Effector CD4-positive, alpha-beta T cell (primary cell): ENCODE data around the gene LRRC8D.
A peak's percentile ranks its signal among the peaks of the same experiment; 100 is the strongest.

Source experiments
- DNase-seq: peaks from one replicate; pipeline ENCODE4 v3.0.0-alpha.2; 2020

LRRC8D gene

DNA sequence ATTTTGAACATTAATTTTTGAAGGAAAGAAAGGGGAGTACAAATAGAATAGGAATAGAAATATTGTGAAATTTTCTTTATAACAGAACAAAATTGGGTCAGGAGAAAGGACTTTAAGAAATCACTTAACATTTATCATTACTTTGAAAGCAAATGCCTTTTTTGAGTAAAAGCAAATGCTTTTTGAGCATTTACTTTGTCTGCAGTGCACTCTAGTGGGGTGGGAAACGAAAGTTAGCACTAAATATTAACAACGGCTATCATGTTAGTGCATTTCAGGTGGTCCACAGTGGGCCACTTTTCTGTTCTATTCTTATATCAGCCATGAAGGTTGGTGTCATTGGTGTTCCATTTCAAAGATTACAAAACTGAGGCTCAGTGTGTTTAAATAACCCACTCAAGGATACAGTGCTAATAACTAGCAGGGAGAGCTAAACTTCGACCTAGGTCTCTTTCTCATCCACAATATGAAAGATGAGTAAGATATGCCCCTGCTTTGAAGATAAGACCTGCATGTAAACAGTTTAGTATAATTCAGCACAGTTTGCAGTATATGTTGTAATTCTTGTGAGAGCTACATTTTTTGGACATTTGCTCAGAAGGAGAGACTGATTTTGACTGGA, 13.4 kb downstream of the LRRC8D start:
- DNase-seq, result no peak

DNA sequence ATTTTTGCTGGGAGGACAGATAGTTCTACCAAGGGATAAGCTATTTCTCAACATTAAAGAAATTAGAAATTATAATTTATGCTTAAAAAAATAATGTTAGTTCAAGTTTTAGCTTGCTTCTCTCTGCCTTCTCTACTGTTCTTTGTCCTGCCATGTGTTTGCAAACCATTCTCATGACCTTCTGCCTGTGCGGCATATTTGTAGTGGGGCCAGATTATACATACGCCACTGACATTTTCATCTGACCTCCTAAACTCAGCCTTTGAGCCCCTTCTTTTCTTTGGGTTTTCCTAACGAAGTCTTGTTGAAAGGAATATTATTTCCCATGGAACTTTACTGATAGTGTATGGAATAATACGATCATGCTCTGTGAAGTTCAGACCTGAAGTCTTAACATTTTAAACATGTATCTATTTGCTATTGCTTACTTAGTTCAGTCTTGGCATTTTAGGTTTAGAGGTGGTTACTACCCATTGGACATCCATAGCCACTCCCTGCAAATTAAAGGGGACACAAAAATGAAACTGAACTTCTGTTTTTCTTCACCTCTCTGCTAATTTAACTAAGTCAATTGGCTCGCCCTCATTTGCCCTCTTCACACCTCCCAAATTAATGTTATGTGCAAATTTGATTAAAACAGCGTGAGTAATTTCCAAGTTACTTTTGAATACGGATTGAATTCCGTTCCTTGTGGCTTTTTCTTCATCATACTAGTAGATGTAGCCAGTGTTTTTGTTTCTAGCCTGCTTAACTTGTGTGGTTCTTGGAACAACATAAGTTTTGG, 15.6 kb downstream of the LRRC8D start:
- DNase-seq, result no peak

DNA sequence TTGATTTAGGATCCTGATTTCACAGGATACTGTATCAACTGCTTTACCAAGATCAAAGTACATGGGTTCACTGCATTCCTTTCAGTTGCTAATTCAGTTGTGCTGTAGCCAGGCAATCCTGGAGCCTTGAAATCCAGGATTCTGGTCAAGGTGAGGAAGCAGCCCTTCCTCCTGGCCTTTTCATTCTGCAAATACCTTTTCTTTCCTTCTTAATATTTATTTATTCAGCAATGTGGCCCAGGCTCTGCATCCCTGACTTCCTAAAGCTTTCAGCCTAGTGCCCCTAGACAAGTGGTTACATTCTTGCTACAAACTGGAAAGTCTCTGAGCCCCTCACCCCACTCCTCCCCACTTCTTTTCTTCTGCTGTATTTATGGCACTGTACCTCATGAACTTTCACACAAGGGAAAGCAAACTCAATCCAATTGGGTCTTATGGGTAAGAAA, 16.2 kb downstream of the LRRC8D start:
- no peak for DNase-seq

DNA sequence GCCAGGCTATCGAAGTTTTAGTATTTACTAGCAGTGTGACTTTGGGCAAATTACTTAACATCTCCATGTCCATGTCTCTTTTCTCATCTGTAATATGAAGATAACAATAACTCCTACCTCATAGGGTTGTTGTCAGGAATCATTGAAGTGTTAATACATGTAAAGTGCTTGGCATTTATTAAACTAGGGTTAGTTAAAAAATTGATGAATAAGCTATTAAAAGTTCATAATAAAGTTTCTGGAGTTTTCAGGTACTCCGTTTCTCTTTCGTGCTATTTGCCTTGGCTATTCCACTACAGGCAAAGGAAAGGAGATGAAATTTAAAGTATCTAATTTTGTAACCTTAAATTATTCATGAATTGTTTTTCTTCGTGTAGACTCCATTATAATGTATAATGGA, 16.7 kb downstream of the LRRC8D start:
- no peak for DNase-seq

DNA sequence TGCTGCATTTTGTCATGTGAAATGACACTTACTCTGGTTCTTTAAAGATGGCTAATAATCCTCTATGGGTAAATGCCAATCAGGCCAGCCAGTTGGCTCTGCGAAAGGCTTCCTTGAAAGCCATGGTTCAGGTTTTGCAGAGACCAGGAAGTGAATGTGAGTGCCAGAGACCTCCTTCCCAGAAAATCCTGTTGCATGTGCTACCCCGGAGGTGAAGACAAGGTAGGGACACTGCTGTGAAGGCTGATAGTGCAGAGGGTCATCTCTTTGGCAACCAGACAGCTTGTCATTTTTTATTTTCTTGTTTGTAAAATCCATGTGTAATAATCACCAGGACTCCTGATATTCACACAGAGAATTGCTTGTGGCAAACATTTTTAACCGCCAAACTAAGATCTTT, 18.7 kb downstream of the LRRC8D start:
- DNase-seq, result no peak

DNA sequence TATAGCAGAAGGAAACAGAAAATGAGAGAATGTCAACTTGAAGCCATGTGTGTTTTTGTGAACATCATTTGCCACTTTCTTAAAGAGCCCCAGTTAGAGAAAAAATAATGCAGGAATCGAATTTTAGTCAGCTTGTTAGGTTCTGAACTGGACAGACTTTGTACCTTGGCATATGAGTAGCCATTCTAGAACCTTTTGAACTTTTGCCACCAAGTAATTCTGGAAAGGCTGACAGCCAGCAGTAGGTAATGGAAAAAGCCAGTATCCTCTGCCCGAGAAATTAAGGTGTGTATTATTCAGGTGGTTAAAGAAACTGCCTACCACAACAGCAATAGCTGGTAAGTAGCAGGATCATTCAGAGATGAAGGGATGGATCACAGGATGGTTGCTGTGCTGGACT, 20.7 kb downstream of the LRRC8D start:
- DNase-seq, result no peak

DNA sequence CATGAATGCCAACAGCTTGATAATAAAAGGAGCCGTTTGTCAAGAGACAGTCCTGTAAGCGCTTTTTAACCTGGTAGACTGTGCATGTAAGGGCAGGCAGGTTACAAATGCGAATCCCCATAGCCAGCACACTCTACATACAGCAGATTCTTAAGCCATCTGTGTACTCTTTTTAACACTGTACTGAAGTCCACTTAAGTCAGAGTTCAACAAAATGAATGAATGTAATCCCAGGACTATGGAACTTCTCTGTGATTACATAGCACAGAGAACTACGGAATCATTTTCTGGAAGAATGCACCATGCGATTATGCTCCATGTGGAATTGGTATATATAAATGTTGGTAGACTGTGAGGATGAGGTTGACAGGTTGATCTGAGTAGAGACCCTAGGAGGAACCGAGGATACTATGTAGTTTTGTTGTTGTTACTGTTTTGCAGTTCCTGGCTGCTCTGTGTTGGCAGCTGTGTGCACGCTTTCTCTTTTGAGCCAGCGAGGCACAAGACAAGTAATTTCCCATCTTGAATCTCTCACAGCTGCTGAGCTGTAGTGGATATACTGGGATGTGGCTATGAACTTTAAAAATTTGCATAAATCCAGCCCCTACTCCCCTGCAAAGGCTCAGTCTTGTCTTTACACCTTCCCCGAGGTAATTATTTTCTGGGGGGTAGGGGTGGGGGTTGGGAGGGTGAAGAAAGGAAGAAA, 21.9 kb downstream of the LRRC8D start:
- DNase-seq, result no peak

DNA sequence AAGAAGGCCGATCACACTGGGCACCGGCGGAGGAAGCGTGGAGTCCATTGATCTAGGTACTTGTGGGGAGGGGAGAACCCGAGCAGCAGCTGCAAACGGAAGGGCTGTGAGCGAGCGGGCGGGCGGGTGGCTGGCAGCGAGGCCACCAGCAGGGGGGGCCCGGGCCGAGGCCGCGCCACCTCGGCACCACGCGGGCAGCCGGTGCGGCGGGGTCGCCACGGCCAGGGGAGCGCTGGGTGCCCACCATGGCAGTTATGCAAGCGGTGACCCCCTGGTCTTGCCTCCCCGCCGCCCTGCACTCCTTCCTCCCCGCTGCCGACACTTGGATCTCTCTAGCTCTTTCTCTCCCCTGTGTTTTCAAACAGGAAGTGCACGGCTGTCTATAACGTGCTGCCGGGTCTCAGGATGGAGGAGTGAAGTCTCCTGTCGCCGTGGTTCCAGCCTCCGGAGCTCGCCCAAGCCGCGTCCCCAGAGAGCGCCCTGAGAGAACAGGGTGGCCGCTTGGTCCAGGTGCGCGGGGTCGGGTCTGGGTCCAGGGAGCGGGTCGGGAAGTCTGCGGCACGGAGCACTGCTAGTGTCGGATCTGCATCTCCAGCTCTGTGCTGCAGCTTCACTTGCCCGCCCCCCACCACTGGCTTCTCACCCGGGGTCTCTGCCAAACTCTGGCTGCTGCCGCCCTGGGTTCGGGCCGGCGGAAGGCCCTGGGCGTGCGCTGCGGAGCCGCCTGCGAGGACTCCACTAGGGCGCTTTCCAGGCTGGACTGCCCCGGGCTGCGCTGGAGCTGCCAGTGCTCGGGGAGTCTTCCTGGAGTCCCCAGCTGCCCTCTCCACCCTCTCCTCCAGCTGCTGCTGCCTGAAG, 22.7 kb downstream of the LRRC8D start:
- DNase-seq, result peak; percentile 66

DNA sequence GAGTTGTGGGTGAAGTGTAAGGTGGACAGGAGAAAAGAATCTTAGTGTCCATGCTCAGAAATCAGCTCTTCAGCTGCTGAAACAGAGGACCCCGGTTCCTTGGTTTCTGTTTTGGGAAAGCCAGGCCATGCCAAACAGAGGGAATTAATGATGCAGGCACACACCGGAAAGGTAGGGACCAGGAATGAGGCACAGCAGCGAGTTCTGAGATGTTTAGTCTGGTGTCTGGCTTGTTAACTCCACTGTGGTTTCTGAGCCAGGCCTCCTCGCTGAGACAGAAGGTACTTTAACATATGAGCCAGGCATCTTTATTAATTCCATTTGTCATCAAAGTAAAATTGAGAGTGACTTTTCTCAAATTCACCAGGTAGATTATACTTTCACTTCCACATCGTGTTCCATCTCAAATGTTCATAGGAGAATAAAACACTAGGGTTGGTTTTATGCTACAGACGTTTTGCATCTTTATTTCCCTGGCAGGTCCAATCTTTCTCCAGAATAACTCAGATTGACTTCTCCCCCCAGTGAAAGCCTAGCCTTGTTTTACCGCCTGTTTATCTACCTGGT, 23.5 kb downstream of the LRRC8D start:
- peak; percentile 37 for DNase-seq

DNA sequence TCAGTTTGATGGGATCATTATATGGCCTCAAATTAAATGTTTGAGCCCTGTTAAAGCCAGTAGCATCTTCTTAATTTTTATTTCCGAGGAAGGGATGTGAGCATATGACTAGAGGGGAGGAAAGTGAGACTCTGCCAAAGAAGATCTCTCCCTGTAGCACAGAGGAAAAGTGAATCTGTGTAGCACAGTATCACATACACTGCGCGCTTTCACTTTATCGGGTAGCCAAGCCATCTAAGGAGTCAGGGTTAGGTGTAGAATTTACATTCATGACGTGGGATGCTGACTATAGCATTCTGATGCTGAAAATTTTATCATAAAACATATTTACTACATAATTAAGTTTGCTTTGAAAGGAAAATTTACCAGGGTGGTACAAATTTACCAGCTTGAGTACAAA, 24.0 kb downstream of the LRRC8D start:
- DNase-seq, result no peak

DNA sequence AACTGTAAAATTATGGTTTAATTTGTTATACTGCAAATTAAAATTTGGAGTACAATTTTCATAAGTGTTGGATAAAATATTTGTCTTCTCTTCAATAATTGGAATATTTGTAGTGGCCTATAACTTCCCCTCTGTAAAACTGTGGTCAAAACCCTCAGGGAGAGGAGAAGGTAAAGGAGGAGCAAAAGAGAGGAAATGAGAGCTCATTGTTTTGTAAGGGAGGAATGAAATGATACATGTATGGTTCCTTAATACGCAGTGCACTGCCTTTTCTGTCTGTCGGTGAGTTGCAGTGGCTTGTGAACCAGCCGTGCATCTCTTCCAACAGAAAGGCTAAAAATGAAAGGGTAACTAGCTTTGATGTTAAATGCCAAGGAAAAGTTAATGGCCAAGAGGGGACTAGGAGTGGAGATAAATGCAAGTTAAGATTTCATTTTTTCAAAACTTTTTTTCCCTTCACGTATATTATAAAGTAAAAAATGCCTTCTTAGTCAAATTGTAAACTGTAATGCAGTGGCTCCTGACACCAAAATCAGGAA, 26.4 kb downstream of the LRRC8D start:
- DNase-seq, result no peak

DNA sequence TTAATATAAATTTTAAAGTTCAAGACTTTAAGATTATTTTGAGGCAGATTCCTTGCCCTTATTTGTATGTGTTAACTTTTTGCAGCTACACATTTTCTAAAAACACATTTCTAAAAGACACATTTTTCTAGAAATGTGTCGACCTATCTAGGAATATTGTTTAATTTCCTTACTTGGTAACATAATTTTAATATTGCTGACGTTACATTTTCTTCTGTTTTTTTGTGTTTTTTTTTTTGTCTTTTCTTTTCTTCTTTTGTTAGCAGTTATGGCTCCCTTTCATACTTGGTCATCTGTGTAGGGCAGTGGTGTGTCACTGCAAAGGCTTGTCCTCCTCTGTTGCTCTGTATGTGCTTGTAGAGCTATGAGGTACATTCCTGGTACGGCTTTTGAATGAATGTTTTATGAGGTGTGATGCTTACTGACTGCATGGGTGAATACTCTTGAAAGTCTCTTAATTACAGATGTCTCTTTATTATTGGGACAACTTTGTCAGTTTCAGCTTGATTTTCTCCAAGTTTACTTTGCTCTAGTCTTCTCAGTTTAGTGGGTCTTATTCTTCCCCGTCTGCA, 30.1 kb downstream of the LRRC8D start:
- no peak for DNase-seq

DNA sequence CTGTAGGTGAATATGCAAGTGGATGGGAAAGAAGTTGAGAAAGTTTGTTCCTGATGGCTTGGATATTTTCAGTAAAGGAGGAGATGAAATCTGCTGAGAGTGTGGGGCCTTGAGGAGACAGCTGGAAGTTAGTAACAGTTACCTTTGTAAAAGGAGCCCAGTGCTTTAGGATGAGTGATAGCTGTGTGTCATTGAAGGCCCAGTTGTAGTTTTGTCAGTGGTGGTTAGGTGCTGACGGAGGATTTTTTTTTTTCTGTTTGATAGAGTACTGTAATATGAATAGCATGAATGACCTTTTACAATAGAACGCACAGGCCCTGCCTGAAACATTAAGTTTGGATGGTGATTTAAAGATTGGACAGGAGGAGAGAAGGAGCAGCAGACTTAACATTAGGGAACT, 33.3 kb downstream of the LRRC8D start:
- DNase-seq, result no peak

DNA sequence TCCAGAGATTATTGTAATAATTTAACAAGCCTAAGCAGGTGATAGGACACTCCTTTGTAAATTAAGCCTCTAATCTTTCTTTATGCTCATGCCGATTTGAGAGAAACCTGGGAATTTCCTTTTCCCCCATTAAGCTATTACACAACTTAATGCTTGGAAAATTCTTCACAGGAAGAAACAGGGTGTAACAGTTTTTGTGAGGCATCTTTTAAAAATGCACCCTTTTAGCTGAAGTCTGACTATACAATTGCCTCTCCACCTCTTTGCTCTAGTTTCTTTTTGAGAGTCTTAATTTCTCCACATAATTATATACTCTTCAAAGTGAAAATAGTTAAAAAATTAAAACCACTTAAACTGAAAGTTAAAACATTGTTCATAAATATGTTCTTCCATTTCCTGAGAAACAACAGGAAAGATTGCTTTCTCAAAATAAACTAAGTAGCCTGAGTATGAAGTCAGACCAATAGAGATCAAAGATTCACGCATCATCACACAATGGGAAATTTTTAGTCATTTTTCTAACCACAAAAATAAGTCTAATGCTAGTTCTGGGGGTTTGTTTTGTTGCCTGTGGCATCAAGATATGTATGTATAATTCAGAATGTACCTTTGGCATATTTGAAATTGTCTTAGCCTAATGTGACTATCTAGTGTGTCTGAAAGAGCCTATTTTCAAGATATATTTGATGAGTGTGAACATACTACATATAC, 34.7 kb downstream of the LRRC8D start:
- DNase-seq, result no peak

DNA sequence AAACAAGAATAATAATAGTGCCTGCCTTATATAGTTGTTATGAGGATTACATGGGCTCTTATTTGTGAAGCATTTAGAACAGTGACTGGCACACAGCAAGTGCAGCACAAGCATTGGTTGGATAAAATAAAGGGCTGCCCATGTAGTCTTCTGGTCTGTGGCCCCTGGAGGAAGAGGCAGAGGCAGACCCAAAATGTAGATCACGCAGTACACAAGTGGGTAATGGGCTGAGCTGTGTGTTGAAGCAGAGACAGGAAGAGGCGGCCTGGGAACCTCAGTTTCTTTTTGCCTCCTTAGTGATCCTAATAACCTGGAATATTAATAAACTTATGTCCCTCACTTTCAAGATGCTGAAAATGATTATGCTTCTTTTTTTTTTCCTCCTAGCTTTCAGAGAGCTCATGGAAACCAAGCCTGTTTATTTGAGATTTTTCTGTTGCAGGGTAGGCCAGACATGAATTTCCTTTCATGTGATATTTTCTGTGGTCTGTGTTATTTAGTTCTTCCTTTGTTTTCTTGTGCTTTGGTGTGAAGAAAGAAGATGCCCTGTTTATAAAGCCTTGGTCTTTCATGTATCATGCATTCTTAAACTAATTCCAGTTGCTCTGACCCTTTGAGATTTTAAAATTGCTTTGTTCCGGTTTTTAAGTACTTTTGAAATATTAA, 42.5 kb downstream of the LRRC8D start:
- no peak for DNase-seq

DNA sequence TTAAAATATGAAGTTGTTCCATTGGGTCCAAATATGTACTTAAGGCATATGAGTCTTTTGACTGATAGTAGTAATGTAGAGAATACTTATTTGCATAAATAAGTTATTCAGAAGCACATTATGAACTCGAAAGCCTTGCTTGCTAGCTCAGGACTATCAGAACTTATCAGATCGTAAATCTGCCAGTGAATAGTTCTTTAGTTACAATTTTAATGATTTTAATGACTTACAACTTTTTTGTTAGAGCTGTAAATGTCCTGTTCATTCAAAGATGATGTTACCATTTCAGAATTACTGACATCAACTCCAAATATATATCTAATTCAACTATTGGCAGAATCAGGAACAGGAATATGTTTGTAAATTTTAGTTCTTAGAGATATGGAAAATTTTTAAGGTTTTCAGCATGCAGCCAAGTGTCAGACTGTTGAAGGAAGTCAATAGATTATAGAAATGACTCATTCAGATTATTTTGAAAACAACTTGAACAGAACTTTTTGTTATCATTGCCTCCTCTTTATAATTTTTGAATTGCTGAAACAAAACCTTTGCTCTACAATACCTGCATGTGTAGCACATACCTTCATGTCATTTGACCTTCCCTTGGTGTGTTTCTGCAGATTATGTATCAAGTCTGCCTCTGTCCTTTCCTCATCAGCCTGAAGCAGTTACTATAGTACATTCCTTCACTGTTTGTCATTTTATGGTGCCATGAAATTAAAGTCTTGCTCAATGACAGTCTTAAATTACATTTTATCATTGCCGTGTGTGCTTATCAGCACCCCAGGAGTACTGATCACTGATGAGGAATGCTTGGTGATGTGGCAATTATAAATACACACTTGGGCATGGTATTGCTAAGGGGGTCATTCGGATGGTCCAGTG, 44.9 kb downstream of the LRRC8D start:
- DNase-seq, result no peak

DNA sequence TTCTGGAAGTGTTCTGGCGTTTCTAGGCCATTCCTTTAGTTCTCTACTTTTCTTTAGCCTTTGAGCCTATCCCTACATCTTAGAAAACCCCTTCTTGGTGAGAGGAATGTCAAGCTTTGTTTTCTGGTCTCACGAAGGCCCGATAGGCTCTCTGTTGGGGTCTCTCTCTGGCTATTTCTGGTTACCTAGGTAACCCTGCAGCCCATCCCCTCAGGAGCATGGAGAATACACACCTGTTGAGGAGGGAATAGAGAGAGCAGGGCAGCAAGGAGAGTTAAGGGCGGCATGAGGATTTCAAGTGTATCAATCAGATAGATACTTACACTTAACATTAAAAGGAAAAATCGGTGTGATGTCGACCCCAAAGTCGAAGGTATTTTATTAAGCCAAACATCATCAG, 45.7 kb downstream of the LRRC8D start:
- DNase-seq, result no peak

DNA sequence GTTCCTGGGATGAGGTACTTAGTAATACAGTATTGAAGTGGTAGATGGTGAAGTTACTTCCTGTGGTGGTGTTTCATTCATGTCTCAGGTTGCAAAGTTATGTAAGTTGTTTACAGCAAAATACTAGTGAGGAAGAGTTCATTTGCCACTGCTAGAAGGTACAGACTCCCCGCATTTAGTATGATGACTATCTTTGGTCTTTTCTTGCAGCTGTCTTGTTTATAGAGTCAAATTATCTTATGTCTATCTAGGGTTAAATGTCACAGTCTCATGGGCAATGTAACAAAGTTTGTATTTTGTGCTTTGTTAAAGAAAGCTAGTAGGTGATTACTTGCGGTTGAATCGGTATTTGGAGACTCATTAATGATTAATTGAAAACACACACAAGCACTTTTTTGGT, 50.2 kb downstream of the LRRC8D start:
- DNase-seq, result no peak

DNA sequence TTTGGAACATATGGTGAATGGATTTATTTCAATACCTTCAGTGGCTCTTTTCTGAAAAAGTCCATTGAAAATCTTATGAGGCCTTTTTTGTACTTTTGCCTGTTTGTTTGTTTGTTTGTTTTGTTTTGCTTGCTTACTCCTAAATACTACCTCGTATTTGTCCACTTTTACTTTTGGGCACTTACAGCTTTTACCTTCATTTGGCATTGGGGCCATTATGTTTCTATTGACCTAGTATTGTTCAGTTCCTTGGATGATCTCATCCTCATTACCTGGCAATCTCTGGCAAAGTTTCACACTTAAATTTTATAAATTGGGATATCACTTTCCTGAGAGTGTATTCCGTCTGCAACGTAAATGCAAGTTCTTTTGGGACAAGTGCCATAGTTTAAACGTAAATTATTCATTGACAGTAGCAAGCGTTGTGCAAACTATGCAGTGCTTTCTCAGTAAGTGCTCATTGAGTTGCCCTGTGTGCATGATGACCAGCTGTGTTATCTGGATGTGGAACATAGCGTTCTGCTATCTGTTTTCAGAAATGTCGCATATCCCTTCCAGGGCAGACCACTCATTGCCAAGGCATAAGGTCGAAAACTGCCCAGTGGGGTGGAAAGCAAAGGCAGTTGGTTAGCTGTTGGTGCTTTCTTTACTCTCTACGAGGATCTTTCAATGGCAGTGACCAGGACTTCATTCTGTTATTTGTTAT, 51.1 kb downstream of the LRRC8D start:
- no peak for DNase-seq
